Endothelial cell of umbilical vein (primary cell): ENCODE data around the gene TOGARAM2. TPM values are rescaled to one million over a fixed set of nuclear protein-coding genes. Genes with fewer than 3 reads are reported as not detected.

Experiments
- BruUV-seq: library from RNA; stranded (reverse); fragments of 400-500 nt; replicated peaks from 2 replicates; lab custom pipeline; 2021; lab: Mats Ljungman, UMichigan
- CTCF ChIA-PET: fragments of 300-600, 350-600 bp; sonication (Branson Sonifier 250); formaldehyde crosslinking; loops from one replicate; lab custom pipeline; 2021; ENCODE audit warnings: antibody characterized with exemption, inconsistent platforms; lab: Charles Lee
- POLR2A ChIA-PET: fragments of 300-600, 350-600 bp; sonication (Branson Sonifier 250); formaldehyde crosslinking; loops from one replicate; lab custom pipeline; 2021; ENCODE audit warnings: antibody characterized with exemption, inconsistent platforms; lab: Charles Lee
- DNase-seq: peaks from one replicate; pipeline ENCODE4 v3.0.0-alpha.2; 2011; ENCODE audit warnings: low read depth, low spot score
- FAIRE-seq: peaks from 2 replicates; lab custom pipeline; 2011; peaks lifted over from hg19 to GRCh38; lab: Jason Lieb, UNC
- H2AFZ ChIP-seq: 2 replicates; pipeline ENCODE4 v1.6.0; 2012; ENCODE audit warnings: low read depth, low read length, control low read depth, inconsistent platforms
- H3K27ac ChIP-seq: 2 replicates; pipeline ENCODE4 v1.5.1; 2011; ENCODE audit warnings: low read depth, mild to moderate bottlenecking, control low read depth, low read length, moderate library complexity; ENCODE audit not compliant: insufficient read depth
- H3K27me3 ChIP-seq, 2 experiments: 2 replicates each; pipeline versions ENCODE4 v1.6.0 to v1.6.1; 2011; ENCODE audit warnings: low read length in 2 of 2, mixed read lengths in 1 of 2; ENCODE audit not compliant: control insufficient read depth in 2 of 2, insufficient read depth in 2 of 2
- H3K36me3 ChIP-seq, 2 experiments: 2 replicates in 1 of 2; 3 replicates in 1 of 2; pipeline ENCODE4 v1.5.1; 2011; ENCODE audit warnings: low read length in 2 of 2, mild to moderate bottlenecking in 1 of 2, moderate library complexity in 1 of 2; ENCODE audit not compliant: control insufficient read depth in 2 of 2, insufficient read depth in 2 of 2; ENCODE audit errors: extremely low read depth in 1 of 2
- H3K4me1 ChIP-seq: 3 replicates; pipeline ENCODE4 v1.5.1; 2011; ENCODE audit warnings: mild to moderate bottlenecking, low read length; ENCODE audit not compliant: control insufficient read depth, insufficient read depth; ENCODE audit errors: extremely low read depth
- H3K4me2 ChIP-seq: 2 replicates; pipeline ENCODE4 v1.6.1; 2011; ENCODE audit warnings: low read length, control low read depth, mixed read lengths; ENCODE audit not compliant: insufficient read depth
- H3K4me3 ChIP-seq, 3 experiments: fragments of 200-600 bp in 1 of 3; sonication (generic), shearing (Covaris generic) in 1 of 3; replicated peaks in 1 of 3; 2 replicates each; pipeline ENCODE4 v1.5.1; 2011 to 2016; ENCODE audit warnings: control low read depth in 3 of 3, low read length in 3 of 3, mild to moderate bottlenecking in 2 of 3, inconsistent platforms in 1 of 3, low read depth in 1 of 3, moderate library complexity in 1 of 3; ENCODE audit not compliant: insufficient read depth in 1 of 3
- H3K79me2 ChIP-seq: 2 replicates; pipeline ENCODE4 v1.6.0; 2012; ENCODE audit warnings: low read length, inconsistent platforms; ENCODE audit not compliant: control insufficient read depth, insufficient read depth
- H3K9ac ChIP-seq: replicated peaks from 2 replicates; pipeline ENCODE3; 2011; ENCODE audit warnings: low read length, control low read depth; ENCODE audit not compliant: insufficient read depth; ENCODE audit errors: extremely low read depth
- H3K9me1 ChIP-seq: replicated peaks from 3 replicates; pipeline ENCODE4 v1.6.0; 2011; ENCODE audit warnings: mild to moderate bottlenecking, low read length; ENCODE audit not compliant: control insufficient read depth, insufficient read depth; ENCODE audit errors: extremely low read depth
- H3K9me3 ChIP-seq: replicated peaks from 2 replicates; pipeline ENCODE4 v1.5.1; 2012; ENCODE audit warnings: low read length, inconsistent platforms; ENCODE audit not compliant: control insufficient read depth, insufficient read depth
- H4K20me1 ChIP-seq: replicated peaks from 2 replicates; pipeline ENCODE3; 2011; ENCODE audit warnings: mild to moderate bottlenecking, low read length; ENCODE audit not compliant: control insufficient read depth, insufficient read depth; ENCODE audit errors: extremely low read depth
- EZH2 ChIP-seq: IDR thresholded peaks from 2 replicates; pipeline ENCODE4 v1.6.1; 2012; ENCODE audit warnings: borderline replicate concordance, low read depth, mild to moderate bottlenecking, moderate library complexity, low read length, inconsistent platforms; ENCODE audit not compliant: severe bottlenecking
- FOS ChIP-seq: IDR thresholded peaks from 2 replicates; pipeline ENCODE4 v1.6.1; 2011; ENCODE audit warnings: mild to moderate bottlenecking, low read length, moderate library complexity, borderline replicate concordance; ENCODE audit not compliant: insufficient read depth
- GATA2 ChIP-seq: IDR thresholded peaks from 2 replicates; pipeline ENCODE4 v1.7.0; 2011; ENCODE audit warnings: low read depth, mild to moderate bottlenecking, moderate library complexity, mixed read lengths, low read length; ENCODE audit not compliant: insufficient read length, insufficient read depth
- JUN ChIP-seq: IDR thresholded peaks from 2 replicates; pipeline ENCODE4 v1.6.1; 2011; ENCODE audit warnings: borderline replicate concordance, low read depth; ENCODE audit not compliant: insufficient read length, insufficient read depth
- MYC ChIP-seq: IDR thresholded peaks from one replicate; pipeline ENCODE4 v1.6.1; 2011; ENCODE audit warnings: mild to moderate bottlenecking, low read depth, low read length
- POLR2A ChIP-seq: IDR thresholded peaks from 2 replicates; pipeline ENCODE4 v1.6.1; 2012; ENCODE audit warnings: low read depth, mild to moderate bottlenecking, control low read depth, low read length
- POLR2AphosphoS5 ChIP-seq: IDR thresholded peaks from 2 replicates; pipeline ENCODE4 v1.6.1; 2012; ENCODE audit warnings: low read depth, mild to moderate bottlenecking, control low read depth, low read length, moderate library complexity; ENCODE audit not compliant: insufficient read depth
- dilution Hi-C: fragments of 300-500 bp; cut with MboI; formaldehyde crosslinking; loops from one replicate; pipeline ENCODE4 v1.15.0; 2019; ENCODE audit warnings: low sequenced_read_pairs; ENCODE audit not compliant: extremely low pct_ligation_motif_present
- intact Hi-C: fragments of 100-400 bp; cut with micrococcal nuclease; formaldehyde crosslinking; loops from one replicate; pipeline ENCODE4 v1.10.0; 2022
- polyA plus RNA-seq, 4 experiments: library from polyadenylated mRNA; depleted of rRNA in 3 of 4; stranded (reverse) in 3 of 4; unstranded in 1 of 4; fragments of >200 nt; gene quantifications; 2 replicates each; pipeline versions ENCODE4 v1.2.1 to v1.2.3, GENCODE V29; 2011 to 2012; ENCODE audit warnings: missing spikeins in 1 of 4
- total RNA-seq: library from RNA; stranded (reverse); gene quantifications from 2 replicates; pipeline ENCODE4 v1.2.3, GENCODE V29; 2021
- TF ChIP-seq, protein P1 (sequence below), 2 donors: IDR thresholded peaks; 1 replicate in 1 of 2; 2 replicates in 1 of 2; pipeline ENCODE4 v1.5.1; 2011; ENCODE audit warnings: low read length in 2 of 2, mild to moderate bottlenecking in 2 of 2, moderate library complexity in 2 of 2, control low read depth in 1 of 2, inconsistent platforms in 1 of 2, low read depth in 1 of 2; ENCODE audit not compliant: insufficient read depth in 1 of 2; ENCODE audit errors: extremely low read depth in 1 of 2
- TF ChIP-seq, protein P2 (sequence below): IDR thresholded peaks from 2 replicates; pipeline ENCODE4 v1.6.1; 2011; ENCODE audit not compliant: insufficient read depth, insufficient read length

Gene TOGARAM2
- total and polyA plus RNA-seq, 2 donors (not counting 3 experiments of a cell fraction or from before 2014, with no cell fraction given) = not detected

DNA sequence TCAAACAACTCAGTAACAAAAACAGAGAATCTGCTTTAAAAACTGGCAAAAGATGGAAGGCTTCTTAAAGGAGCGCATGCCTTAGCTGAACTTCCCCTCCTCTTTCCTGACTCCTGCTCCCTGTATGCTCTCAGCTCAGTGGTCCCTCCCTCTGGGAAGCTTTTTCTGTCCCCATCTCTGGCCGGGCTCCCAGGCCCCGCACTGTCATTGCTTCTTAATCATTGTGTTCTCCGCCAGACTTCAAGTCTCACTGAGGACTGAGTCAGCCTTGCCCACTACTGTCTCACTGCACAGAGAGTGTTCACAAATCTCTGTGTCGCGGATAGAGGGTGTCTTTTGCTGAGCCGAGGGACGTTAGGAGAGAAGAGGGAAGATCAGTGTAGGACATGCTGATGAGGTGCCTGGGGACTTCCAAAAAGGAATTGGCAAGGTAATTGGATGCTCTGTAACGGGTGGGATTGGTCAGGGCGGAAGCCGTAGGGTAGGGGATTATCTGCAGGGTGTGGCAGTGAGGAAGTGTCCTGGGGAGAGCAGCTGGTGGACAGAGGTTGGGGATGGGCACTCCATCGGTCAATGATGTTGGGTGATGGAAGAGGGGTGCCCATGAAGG, 16.2 kb downstream of the TOGARAM2 start:
- CTCF ChIA-PET = no interaction called here
- H3K4me3 ChIP-seq = no peak overlapping the region
- H3K9ac ChIP-seq = no peak overlapping the region
- no peaks in the 10 kb centered on the region for H3K27me3 ChIP-seq
- no peaks in the 10 kb centered on the region for H4K20me1 ChIP-seq
- FAIRE-seq (no peak), DNase-seq (no peak)
- BruUV-seq = no TSS peak
- TF ChIP-seq FOS (no peak), POLR2AphosphoS5 (no peak), GATA2 (no peak), JUN (no peak), POLR2A (no peak), MYC (no peak), EZH2 (no peak)
- TF ChIP-seq, protein P1, sequence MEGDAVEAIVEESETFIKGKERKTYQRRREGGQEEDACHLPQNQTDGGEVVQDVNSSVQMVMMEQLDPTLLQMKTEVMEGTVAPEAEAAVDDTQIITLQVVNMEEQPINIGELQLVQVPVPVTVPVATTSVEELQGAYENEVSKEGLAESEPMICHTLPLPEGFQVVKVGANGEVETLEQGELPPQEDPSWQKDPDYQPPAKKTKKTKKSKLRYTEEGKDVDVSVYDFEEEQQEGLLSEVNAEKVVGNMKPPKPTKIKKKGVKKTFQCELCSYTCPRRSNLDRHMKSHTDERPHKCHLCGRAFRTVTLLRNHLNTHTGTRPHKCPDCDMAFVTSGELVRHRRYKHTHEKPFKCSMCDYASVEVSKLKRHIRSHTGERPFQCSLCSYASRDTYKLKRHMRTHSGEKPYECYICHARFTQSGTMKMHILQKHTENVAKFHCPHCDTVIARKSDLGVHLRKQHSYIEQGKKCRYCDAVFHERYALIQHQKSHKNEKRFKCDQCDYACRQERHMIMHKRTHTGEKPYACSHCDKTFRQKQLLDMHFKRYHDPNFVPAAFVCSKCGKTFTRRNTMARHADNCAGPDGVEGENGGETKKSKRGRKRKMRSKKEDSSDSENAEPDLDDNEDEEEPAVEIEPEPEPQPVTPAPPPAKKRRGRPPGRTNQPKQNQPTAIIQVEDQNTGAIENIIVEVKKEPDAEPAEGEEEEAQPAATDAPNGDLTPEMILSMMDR (IDR thresholded peaks at IDR 0.05; ENCODE audit: extremely low read depth in 1 of 2, insufficient read depth in 1 of 2, low read depth in 1 of 2, low read length in 2 of 2) = no peak
- TF ChIP-seq, protein P2, sequence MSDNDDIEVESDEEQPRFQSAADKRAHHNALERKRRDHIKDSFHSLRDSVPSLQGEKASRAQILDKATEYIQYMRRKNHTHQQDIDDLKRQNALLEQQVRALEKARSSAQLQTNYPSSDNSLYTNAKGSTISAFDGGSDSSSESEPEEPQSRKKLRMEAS = no peak
- POLR2A ChIA-PET = no interaction called here
- dilution Hi-C loops (no loop called here), intact Hi-C loops (no loop called here)
- H3K36me3 ChIP-seq = no peaks in the 10 kb centered on the region
- H3K4me1 ChIP-seq = no peaks in the 10 kb centered on the region
- no peak overlapping the region for H3K27ac ChIP-seq
- H3K9me1 ChIP-seq = no peaks in the 10 kb centered on the region
- no peaks in the 10 kb centered on the region for H3K9me3 ChIP-seq
- H3K79me2 ChIP-seq = no peaks in the 10 kb centered on the region
- no peak overlapping the region for H3K4me2 ChIP-seq
- H2AFZ ChIP-seq = no peak overlapping the region
